ENCODE results near the gene FGF7.
"Not testable (repeated sequence)": the region's sequence is repeated elsewhere in the genome, so short reads cannot be mapped to it uniquely, and the experiment has no call there.

FGF7 gene

DNA sequence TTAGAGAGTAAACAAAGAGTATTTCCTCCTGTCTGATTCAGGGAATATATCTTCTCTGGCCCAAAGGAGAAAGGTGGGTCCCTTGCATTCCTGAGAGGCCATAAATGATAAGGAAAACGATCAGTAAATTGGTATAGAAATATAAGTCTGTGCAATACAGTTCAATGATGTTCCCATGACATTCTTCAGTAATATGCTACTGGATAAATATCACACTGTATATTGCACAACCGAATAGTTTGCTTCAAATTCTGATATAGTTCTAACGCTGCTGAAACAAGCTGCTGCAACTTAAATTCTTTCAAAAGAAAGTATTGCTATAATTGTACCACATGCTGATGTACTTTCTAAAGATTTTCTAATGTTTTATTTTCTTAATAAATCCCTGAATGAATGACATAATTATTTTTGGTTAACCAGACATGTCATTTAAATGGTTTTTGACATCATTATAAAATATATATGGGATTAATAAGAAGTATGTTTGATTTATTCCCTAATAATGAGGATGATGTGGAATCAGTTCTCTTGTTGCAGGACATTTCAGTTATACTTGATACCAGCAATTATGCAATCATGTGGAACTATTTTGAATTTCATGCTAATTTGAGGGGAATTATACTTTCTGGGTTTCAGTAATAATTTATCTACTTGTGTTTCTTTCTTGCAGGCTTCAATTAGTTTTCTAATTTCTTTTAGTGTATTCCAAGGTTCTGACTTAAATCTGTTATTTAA is 44.9 kb downstream of the FGF7 start:
- TF ChIP-seq, protein P1, sequence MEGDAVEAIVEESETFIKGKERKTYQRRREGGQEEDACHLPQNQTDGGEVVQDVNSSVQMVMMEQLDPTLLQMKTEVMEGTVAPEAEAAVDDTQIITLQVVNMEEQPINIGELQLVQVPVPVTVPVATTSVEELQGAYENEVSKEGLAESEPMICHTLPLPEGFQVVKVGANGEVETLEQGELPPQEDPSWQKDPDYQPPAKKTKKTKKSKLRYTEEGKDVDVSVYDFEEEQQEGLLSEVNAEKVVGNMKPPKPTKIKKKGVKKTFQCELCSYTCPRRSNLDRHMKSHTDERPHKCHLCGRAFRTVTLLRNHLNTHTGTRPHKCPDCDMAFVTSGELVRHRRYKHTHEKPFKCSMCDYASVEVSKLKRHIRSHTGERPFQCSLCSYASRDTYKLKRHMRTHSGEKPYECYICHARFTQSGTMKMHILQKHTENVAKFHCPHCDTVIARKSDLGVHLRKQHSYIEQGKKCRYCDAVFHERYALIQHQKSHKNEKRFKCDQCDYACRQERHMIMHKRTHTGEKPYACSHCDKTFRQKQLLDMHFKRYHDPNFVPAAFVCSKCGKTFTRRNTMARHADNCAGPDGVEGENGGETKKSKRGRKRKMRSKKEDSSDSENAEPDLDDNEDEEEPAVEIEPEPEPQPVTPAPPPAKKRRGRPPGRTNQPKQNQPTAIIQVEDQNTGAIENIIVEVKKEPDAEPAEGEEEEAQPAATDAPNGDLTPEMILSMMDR (IDR thresholded peaks at IDR 0.05) = no peak
- intact Hi-C loops (cut with DNase I; ENCODE audit: low total_unique reads) = no loop called here
- Histone ChIP-seq H3K27ac (no peak overlapping the region), H3K4me3 (no peak overlapping the region), H3K27me3 (no peaks in the 10 kb centered on the region), H3K4me1 (no peaks in the 10 kb centered on the region), H3K9me3 (no peaks in the 10 kb centered on the region), H3K36me3 (no peaks in the 10 kb centered on the region)
- no peak for DNase-seq

DNA sequence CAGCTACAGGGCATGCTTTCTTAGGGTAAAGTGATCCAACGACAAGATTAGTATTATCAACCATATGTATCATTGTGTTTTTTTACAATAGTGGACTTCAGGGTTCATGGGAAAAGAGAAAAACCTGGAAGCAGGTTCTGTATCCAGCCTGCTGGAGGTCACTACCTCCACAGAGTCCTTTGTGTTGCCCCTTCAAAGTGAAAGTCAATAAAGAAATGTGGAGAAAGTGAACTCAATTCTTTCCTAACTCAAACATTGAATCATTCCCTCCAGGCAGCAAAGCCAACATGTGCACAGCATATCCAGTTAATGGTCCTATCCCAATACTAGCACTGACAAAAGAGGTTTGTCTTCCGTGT is 45.4 kb downstream of the FGF7 start:
- Histone ChIP-seq H3K4me1 (no peaks in the 10 kb centered on the region), H3K4me3 (no peak overlapping the region), H3K9me3 (no peaks in the 10 kb centered on the region), H3K27ac (no peak overlapping the region), H3K27me3 (no peaks in the 10 kb centered on the region), H3K36me3 (no peaks in the 10 kb centered on the region)
- intact Hi-C loops (cut with DNase I; ENCODE audit: low total_unique reads) = no loop called here
- TF ChIP-seq, protein P1 (IDR thresholded peaks at IDR 0.05) = no peak
- no peak for DNase-seq

DNA sequence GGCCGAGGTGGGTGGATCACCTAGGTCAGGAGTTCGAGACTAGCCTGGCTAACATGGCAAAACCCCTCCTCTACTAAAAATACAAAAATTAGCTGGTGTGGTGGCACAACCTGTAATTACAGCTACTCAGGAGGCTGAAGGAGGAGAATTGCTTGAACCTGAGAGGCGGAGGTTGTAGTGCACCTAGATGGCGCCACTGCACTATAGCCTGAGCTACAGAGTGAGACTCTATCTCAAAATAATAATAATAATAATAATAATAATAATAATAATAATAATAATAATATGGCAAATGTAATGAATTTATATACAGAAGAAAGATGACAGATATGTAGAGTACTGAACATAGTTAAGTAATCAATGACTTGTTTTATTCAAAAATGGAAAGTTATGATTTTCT is 48.2 kb downstream of the FGF7 start:
- H3K36me3 ChIP-seq; H3K27me3 ChIP-seq; H3K9me3 ChIP-seq; H3K4me1 ChIP-seq; H3K27ac ChIP-seq; intact Hi-C loops (cut with DNase I; ENCODE audit: low total_unique reads); H3K4me3 ChIP-seq; DNase-seq: not testable (repeated sequence)

DNA sequence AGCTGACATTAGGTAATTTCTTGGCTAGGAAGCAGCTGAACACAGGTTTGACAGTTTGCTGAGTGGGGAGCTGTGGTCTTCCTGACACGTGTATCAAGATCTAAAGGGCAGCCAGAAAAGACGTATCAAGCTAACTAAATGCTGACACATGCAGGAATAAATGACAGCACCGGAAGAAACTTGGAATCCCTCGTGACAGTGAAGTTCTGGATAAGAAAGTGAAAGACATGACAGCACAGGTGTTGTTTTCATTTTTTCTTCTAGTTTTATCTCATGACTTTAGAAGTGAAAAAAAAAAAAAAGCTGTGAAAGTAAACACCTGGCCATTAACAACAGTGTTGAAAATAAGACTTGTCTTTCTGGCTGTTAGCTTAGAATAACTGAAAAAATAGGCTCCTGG is 48.7 kb downstream of the FGF7 start:
- H3K27ac ChIP-seq = no peak overlapping the region
- no peak for DNase-seq
- H3K4me3 ChIP-seq = no peak overlapping the region
- H3K4me1 ChIP-seq = no peaks in the 10 kb centered on the region
- H3K27me3 ChIP-seq = no peaks in the 10 kb centered on the region
- H3K36me3 ChIP-seq = no peaks in the 10 kb centered on the region
- no peaks in the 10 kb centered on the region for H3K9me3 ChIP-seq
- TF ChIP-seq, protein P1 (IDR thresholded peaks at IDR 0.05) = no peak
- intact Hi-C loops (cut with DNase I; ENCODE audit: low total_unique reads) = no loop called here

DNA sequence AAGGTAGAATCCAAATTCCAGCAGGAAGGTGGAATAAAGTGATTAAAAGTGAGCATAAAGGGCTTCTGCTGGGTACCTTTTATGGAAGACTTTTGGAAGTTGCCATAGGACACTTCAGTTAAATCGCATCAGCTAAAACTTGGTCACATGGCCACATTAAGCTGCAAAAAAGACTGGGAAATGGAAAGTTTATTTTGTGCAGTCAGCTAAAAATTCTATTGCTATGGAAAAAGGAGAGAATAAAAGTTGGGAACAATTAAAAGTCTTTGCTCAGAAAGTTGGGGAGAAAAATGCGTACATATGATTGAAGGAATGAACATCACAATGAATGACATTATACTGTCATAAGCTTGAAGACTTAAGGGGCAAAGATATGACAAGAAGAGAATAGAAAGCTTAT is 49.3 kb downstream of the FGF7 start:
- no peak overlapping the region for H3K27ac ChIP-seq
- no peaks in the 10 kb centered on the region for H3K36me3 ChIP-seq
- no peaks in the 10 kb centered on the region for H3K9me3 ChIP-seq
- DNase-seq = no peak
- TF ChIP-seq, protein P1 (IDR thresholded peaks at IDR 0.05) = no peak
- H3K27me3 ChIP-seq = no peaks in the 10 kb centered on the region
- H3K4me3 ChIP-seq = no peak overlapping the region
- intact Hi-C loops (cut with DNase I; ENCODE audit: low total_unique reads) = no loop called here
- no peaks in the 10 kb centered on the region for H3K4me1 ChIP-seq

DNA sequence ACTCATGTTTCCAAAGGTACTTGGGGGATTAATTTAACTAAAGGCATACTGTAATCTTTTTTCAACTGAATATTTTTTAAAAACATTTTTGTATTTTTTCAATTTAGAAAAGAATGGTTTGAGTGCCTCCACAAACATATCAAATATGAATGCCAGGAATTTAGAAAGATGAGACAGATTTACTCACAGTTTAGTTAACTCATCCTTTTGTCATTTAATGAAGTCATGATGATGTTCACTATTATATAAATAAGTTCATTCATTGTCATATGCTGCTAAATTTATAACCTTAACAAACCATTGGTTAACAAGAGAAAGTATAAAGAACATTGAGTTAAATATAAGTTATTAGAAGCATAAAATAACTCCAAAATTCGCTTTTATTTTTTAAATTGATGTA is 50.0 kb downstream of the FGF7 start:
- TF ChIP-seq, protein P1 (IDR thresholded peaks at IDR 0.05) = no peak
- DNase-seq = no peak
- no peak overlapping the region for H3K27ac ChIP-seq
- no peaks in the 10 kb centered on the region for H3K4me1 ChIP-seq
- no peak overlapping the region for H3K4me3 ChIP-seq
- H3K9me3 ChIP-seq = no peaks in the 10 kb centered on the region
- intact Hi-C loops (cut with DNase I; ENCODE audit: low total_unique reads) = no loop called here
- H3K27me3 ChIP-seq = no peaks in the 10 kb centered on the region
- no peaks in the 10 kb centered on the region for H3K36me3 ChIP-seq

DNA sequence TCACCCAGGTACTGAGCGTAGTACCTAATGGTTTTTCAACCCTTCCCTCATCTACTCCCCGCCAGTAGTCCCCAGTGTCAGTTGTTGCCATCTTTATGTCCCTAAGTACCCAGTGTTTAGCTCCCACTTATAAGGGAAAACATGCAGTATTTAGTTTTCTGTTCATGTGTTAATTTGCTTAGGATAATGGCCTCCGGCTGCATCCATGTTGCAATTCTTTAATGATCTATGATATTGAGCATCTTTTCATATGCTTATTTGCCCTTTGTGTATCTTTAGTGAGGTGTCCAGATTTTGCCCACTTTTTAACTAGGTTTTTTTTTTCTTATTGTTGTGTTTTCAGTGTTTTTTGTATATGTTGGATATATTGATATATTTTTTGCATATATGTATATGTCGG is 55.0 kb downstream of the FGF7 start:
- H3K4me3 ChIP-seq; H3K4me1 ChIP-seq; H3K27me3 ChIP-seq; H3K36me3 ChIP-seq; H3K9me3 ChIP-seq; DNase-seq; H3K27ac ChIP-seq; intact Hi-C loops (cut with DNase I; ENCODE audit: low total_unique reads): not testable (repeated sequence)

DNA sequence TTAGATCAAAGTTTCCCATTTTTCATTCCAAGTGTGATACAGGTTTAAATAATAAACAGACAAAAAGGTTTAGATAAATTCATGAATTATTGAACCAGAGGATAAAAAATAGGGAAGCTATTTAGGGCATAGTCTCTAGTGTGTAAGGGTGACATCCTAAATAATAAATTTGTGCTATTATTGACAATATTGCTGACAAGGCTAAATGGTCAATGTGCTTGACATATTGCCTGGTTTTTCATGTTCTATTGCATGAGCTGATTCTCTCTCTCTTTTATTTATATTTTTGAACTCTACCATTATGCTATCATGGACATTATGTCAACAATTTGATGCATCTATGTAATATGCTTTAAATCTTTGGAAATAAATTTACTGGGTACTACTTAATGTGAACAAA is 55.9 kb downstream of the FGF7 start:
- H3K4me1 ChIP-seq; H3K36me3 ChIP-seq; H3K9me3 ChIP-seq; DNase-seq; intact Hi-C loops (cut with DNase I; ENCODE audit: low total_unique reads); H3K27me3 ChIP-seq; H3K27ac ChIP-seq; H3K4me3 ChIP-seq: not testable (repeated sequence)

DNA sequence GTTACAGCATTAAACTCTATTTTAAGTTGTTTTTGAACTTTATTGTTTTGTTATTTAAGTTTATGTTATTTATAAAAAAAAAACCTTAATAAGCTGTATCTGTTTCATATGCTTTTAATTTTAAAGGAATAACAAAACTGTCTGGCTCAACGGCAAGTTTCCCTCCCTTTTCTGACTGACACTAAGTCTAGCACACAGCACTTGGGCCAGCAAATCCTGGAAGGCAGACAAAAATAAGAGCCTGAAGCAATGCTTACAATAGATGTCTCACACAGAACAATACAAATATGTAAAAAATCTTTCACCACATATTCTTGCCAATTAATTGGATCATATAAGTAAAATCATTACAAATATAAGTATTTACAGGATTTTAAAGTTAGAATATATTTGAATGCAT is 62.4 kb downstream of the FGF7 start:
- H3K9me3 ChIP-seq; H3K4me3 ChIP-seq; intact Hi-C loops (cut with DNase I; ENCODE audit: low total_unique reads); H3K36me3 ChIP-seq; DNase-seq; H3K27me3 ChIP-seq; H3K27ac ChIP-seq; H3K4me1 ChIP-seq: not testable (repeated sequence)
